WTC11 (cell line): Measurements from ENCODE around the gene BAIAP3.

Experiments used
- ETV6 ChIP-seq: sonication (generic); formaldehyde crosslinking; IDR thresholded peaks from 2 replicates; pipeline ENCODE4 v1.8.1; 2022; ENCODE audit warnings: mild to moderate bottlenecking, missing genetic modification reagents
- JUN ChIP-seq: sonication (generic); formaldehyde crosslinking; IDR thresholded peaks from 2 replicates; pipeline ENCODE4 v1.8.0; 2023; ENCODE audit warnings: mild to moderate bottlenecking, missing genetic modification reagents
- NR1H2 ChIP-seq: sonication (generic); formaldehyde crosslinking; IDR thresholded peaks from 2 replicates; pipeline ENCODE4 v1.9.0; 2021; ENCODE audit warnings: mild to moderate bottlenecking, moderate library complexity, missing genetic modification reagents
- NR3C1 ChIP-seq: sonication (generic); formaldehyde crosslinking; conservative IDR thresholded peaks from 2 replicates; pipeline ENCODE4 v1.8.1; 2023; ENCODE audit warnings: low read depth, mild to moderate bottlenecking, missing genetic modification reagents
- ZNF416 ChIP-seq: fragments of 250-450 bp; sonication (Bioruptor Pico); IDR thresholded peaks from 2 replicates; pipeline ENCODE4 v1.9.0; 2021; ENCODE audit warnings: mild to moderate bottlenecking, inconsistent platforms
- TF ChIP-seq, protein P1 (sequence below): fragments of 200-600 bp; IDR thresholded peaks from 2 replicates; pipeline ENCODE4 v1.8.0; 2022; ENCODE audit warnings: antibody characterized with exemption
- TF ChIP-seq, protein P2 (sequence below): sonication (generic); formaldehyde crosslinking; IDR thresholded peaks from 2 replicates; pipeline ENCODE4 v1.8.0; 2022; ENCODE audit warnings: mild to moderate bottlenecking, missing genetic modification reagents
- TF ChIP-seq, protein P3 (sequence below): sonication (generic); formaldehyde crosslinking; IDR thresholded peaks from 2 replicates; pipeline ENCODE4 v1.8.1; 2023; ENCODE audit warnings: mild to moderate bottlenecking, missing genetic modification reagents, borderline replicate concordance
- TF ChIP-seq, protein P4 (sequence below): sonication (generic); formaldehyde crosslinking; IDR thresholded peaks from 2 replicates; pipeline ENCODE4 v1.8.0; 2023; ENCODE audit warnings: missing genetic modification reagents
- TF ChIP-seq, protein P5 (sequence below): sonication (generic); formaldehyde crosslinking; IDR thresholded peaks from 2 replicates; pipeline ENCODE4 v1.8.0; 2022; ENCODE audit warnings: mild to moderate bottlenecking, missing genetic modification reagents

DNA sequence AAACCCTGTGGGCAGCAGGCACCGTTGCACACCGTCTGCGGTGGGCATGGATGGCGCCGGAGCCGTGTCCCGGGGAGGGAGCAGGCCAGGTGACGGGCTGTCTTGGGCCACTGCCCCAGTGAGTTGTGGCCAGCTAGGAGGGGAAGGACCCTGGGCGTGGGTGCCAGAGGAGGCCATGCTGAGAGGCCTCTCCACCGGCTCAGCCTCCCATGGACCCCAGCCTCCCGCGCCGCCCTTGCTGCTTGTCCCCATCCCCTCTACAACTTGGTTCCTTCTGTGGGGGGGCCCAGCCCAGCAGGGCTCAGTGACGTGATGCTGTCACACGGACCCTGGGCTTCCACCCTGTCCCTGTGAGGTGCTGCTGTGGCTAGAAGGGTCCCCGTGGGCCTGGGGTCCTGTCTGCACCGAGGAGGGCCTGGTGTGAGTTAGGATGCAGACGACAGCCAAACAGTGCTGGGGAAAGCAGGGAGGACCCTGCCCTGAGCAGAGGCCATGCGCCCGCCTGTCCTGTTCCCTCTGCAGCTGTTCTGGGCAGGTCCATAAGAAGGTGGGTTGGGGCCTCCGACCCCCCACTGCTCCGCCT, 12.7 kb upstream of the BAIAP3 start:
- TF ChIP-seq ETV6 (CRISPR knock-in tag) (no peak), NR1H2 (CRISPR knock-in tag) (no peak), ZNF416 (CRISPR knock-in tag) (no peak), NR3C1 (CRISPR knock-in tag) (no peak), JUN (no peak)
- TF ChIP-seq, protein P1, sequence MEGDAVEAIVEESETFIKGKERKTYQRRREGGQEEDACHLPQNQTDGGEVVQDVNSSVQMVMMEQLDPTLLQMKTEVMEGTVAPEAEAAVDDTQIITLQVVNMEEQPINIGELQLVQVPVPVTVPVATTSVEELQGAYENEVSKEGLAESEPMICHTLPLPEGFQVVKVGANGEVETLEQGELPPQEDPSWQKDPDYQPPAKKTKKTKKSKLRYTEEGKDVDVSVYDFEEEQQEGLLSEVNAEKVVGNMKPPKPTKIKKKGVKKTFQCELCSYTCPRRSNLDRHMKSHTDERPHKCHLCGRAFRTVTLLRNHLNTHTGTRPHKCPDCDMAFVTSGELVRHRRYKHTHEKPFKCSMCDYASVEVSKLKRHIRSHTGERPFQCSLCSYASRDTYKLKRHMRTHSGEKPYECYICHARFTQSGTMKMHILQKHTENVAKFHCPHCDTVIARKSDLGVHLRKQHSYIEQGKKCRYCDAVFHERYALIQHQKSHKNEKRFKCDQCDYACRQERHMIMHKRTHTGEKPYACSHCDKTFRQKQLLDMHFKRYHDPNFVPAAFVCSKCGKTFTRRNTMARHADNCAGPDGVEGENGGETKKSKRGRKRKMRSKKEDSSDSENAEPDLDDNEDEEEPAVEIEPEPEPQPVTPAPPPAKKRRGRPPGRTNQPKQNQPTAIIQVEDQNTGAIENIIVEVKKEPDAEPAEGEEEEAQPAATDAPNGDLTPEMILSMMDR: no peak
- TF ChIP-seq, protein P2, sequence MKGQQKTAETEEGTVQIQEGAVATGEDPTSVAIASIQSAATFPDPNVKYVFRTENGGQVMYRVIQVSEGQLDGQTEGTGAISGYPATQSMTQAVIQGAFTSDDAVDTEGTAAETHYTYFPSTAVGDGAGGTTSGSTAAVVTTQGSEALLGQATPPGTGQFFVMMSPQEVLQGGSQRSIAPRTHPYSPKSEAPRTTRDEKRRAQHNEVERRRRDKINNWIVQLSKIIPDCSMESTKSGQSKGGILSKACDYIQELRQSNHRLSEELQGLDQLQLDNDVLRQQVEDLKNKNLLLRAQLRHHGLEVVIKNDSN: no peak
- TF ChIP-seq, protein P3, sequence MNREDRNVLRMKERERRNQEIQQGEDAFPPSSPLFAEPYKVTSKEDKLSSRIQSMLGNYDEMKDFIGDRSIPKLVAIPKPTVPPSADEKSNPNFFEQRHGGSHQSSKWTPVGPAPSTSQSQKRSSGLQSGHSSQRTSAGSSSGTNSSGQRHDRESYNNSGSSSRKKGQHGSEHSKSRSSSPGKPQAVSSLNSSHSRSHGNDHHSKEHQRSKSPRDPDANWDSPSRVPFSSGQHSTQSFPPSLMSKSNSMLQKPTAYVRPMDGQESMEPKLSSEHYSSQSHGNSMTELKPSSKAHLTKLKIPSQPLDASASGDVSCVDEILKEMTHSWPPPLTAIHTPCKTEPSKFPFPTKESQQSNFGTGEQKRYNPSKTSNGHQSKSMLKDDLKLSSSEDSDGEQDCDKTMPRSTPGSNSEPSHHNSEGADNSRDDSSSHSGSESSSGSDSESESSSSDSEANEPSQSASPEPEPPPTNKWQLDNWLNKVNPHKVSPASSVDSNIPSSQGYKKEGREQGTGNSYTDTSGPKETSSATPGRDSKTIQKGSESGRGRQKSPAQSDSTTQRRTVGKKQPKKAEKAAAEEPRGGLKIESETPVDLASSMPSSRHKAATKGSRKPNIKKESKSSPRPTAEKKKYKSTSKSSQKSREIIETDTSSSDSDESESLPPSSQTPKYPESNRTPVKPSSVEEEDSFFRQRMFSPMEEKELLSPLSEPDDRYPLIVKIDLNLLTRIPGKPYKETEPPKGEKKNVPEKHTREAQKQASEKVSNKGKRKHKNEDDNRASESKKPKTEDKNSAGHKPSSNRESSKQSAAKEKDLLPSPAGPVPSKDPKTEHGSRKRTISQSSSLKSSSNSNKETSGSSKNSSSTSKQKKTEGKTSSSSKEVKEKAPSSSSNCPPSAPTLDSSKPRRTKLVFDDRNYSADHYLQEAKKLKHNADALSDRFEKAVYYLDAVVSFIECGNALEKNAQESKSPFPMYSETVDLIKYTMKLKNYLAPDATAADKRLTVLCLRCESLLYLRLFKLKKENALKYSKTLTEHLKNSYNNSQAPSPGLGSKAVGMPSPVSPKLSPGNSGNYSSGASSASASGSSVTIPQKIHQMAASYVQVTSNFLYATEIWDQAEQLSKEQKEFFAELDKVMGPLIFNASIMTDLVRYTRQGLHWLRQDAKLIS (CRISPR knock-in tag): no peak
- TF ChIP-seq, protein P4, sequence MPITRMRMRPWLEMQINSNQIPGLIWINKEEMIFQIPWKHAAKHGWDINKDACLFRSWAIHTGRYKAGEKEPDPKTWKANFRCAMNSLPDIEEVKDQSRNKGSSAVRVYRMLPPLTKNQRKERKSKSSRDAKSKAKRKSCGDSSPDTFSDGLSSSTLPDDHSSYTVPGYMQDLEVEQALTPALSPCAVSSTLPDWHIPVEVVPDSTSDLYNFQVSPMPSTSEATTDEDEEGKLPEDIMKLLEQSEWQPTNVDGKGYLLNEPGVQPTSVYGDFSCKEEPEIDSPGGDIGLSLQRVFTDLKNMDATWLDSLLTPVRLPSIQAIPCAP (CRISPR knock-in tag): no peak
- TF ChIP-seq, protein P5, sequence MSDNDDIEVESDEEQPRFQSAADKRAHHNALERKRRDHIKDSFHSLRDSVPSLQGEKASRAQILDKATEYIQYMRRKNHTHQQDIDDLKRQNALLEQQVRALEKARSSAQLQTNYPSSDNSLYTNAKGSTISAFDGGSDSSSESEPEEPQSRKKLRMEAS: no peak
